Posterior cingulate gyrus (tissue), 11 donors: Measurements from ENCODE around the gene MSRB1.

Experiments
- DNase-seq, 10 donors: peaks; one replicate each; pipeline versions ENCODE4 v3.0.0 to v3.0.0-alpha.2; 2020 to 2021; ENCODE audit warnings: mixed read lengths in 3 of 10
- intact Hi-C: fragments of 100-400 bp; cut with DNase I; formaldehyde crosslinking; loops from one replicate; pipeline ENCODE4 v1.15.1; 2023

Gene MSRB1

GRCh38 chr16:1979271-1980029, 36.5 kb upstream of the MSRB1 start:
- intact Hi-C loops = no loop called here
- no peak for DNase-seq

- intact Hi-C loops = no loop called here
- no peak for DNase-seq
Observed at GRCh38 chr16:1978476-1979120, 35.6 kb upstream of the MSRB1 start.

GRCh38 chr16:1977875-1978268, 34.9 kb upstream of the MSRB1 start:
- intact Hi-C loops = no loop called here
- no peak for DNase-seq

GRCh38 chr16:1976951-1977874, 34.2 kb upstream of the MSRB1 start:
- intact Hi-C loops = no loop called here
- no peak for DNase-seq

- intact Hi-C loops = no loop called here
- no peak for DNase-seq
Observed at GRCh38 chr16:1976216-1976520, 33.2 kb upstream of the MSRB1 start.

- no peak for DNase-seq
- intact Hi-C loops = no loop called here
Observed at GRCh38 chr16:1975432-1976215, 32.6 kb upstream of the MSRB1 start.

- intact Hi-C loops = no loop called here
- DNase-seq = peak in 1 of 10 donors; percentile 80
Observed at GRCh38 chr16:1974157-1975070, 31.4 kb upstream of the MSRB1 start.

GRCh38 chr16:1973461-1974156, 30.6 kb upstream of the MSRB1 start:
- peak in 1 of 10 donors; percentile 80 for DNase-seq
- intact Hi-C loops = no loop called here

- intact Hi-C loops = no loop called here
- DNase-seq = peak in 1 of 10 donors; percentile 75
Observed at GRCh38 chr16:1972490-1972877, 29.5 kb upstream of the MSRB1 start.

- DNase-seq = peak; percentile 87 to 99 (median 93)
- intact Hi-C loops = no loop called here
Observed at GRCh38 chr16:1971796-1972489, 28.9 kb upstream of the MSRB1 start, which contains the start of gene TBL3. Gene TBL3 (plus strand): TSS chr16:1972053. CDS start chr16:1972165, 112 bp downstream.

GRCh38 chr16:1968146-1968953, 25.4 kb upstream of the MSRB1 start:
- no peak for DNase-seq
- intact Hi-C loops = no loop called here

GRCh38 chr16:1966460-1966859, 23.5 kb upstream of the MSRB1 start, which contains the start of gene RNF151:
Gene RNF151 (plus strand): TSS chr16:1966856. CDS start chr16:1966882, 26 bp downstream.
- intact Hi-C loops = no loop called here
- no peak for DNase-seq

GRCh38 chr16:1965396-1966001, 22.5 kb upstream of the MSRB1 start:
- no peak for DNase-seq
- intact Hi-C loops = no loop called here

- intact Hi-C loops = loop anchor here (5.0 kb wide), 1 partner anchor 192 kb away; the partner anchor contains the start of genes EME2, MRPS34 and NME3
- peak; percentile 98 to 100 (median 99) for DNase-seq
Observed at GRCh38 chr16:1964506-1965395, 21.8 kb upstream of the MSRB1 start, which contains the start of gene RPS2. Gene RPS2 (minus strand): TSS chr16:1964826. CDS start chr16:1964625, 201 bp downstream.

- DNase-seq = peak in 3 of 10 donors; percentile 33 to 87 (median 59)
- intact Hi-C loops = loop anchor here (5.0 kb wide), 1 partner anchor 192 kb away; the partner anchor contains the start of genes EME2, MRPS34 and NME3
Observed at GRCh38 chr16:1963806-1964505, 21.0 kb upstream of the MSRB1 start.
